Body of pancreas (tissue), 4 donors: ENCODE results near the gene RNF113B.

Experiments
- CTCF ChIP-seq, 7 experiments: fragments of 450-650 bp in 4 of 7; fragments of 200-600 bp in 3 of 7; sonication (generic) in 3 of 7; IDR thresholded peaks; one replicate each; pipeline ENCODE4 v1.5.1; 2016 to 2019; ENCODE audit warnings: antibody characterized with exemption in 7 of 7
- POLR2A ChIP-seq, 3 donors: fragments of 450-650 bp; IDR thresholded peaks; one replicate each; pipeline ENCODE4 v1.6.1; 2016; ENCODE audit warnings: antibody characterized with exemption in 3 of 3, mild to moderate bottlenecking in 2 of 3

- TF ChIP-seq POLR2A (IDR thresholded peaks at IDR 0.05) (no peak), CTCF (IDR thresholded peaks at IDR 0.05) (no peak)
Observed at GRCh38 chr13:98201189-98201588, 24.1 kb upstream of the RNF113B start.
